Breast epithelium (tissue), 4 donors: ENCODE measurements around the gene COL5A1. TPM values are rescaled to one million over a fixed set of nuclear protein-coding genes. Genes with fewer than 3 reads are reported as not detected.

Experiments used
- DNase-seq, 2 donors: peaks; one replicate each; pipeline ENCODE4 v3.0.0-alpha.2; 2019; ENCODE audit warnings: low spot score in 2 of 2
- H3K27ac ChIP-seq, 2 donors: fragments of 200-600 bp; sonication (generic) in 1 of 2; one replicate each; pipeline ENCODE4 v1.5.1; 2016 to 2019; ENCODE audit warnings: mild to moderate bottlenecking in 1 of 2
- H3K27me3 ChIP-seq, 2 donors: fragments of 200-600 bp; sonication (generic) in 1 of 2; one replicate each; pipeline versions ENCODE4 v1.5.1 to v1.6.0; 2017 to 2019; ENCODE audit warnings: control low read depth in 1 of 2, mild to moderate bottlenecking in 1 of 2
- H3K36me3 ChIP-seq: fragments of 200-600 bp; one replicate; pipeline ENCODE4 v1.5.1; 2019
- H3K4me1 ChIP-seq, 2 donors: fragments of 200-600 bp; sonication (generic); one replicate each; pipeline ENCODE4 v1.5.1; 2016 to 2019; ENCODE audit warnings: control low read depth in 1 of 2
- H3K4me3 ChIP-seq, 3 donors: fragments of 200-600 bp; sonication (generic); 1 replicate in 2 of 3; 2 replicates in 1 of 3; pipeline ENCODE4 v1.5.1; 2016 to 2019; ENCODE audit warnings: mild to moderate bottlenecking in 3 of 3, moderate library complexity in 2 of 3
- H3K9me3 ChIP-seq, 2 donors: fragments of 200-600 bp; sonication (generic) in 1 of 2; one replicate each; pipeline ENCODE4 v1.5.1; 2016 to 2019; ENCODE audit warnings: control low read depth in 1 of 2
- POLR2A ChIP-seq: fragments of 450-650 bp; IDR thresholded peaks from one replicate; pipeline ENCODE4 v1.6.1; 2016; ENCODE audit warnings: antibody characterized with exemption, mild to moderate bottlenecking, moderate library complexity
- POLR2AphosphoS5 ChIP-seq, 3 donors: sonication (generic); formaldehyde crosslinking; IDR thresholded peaks; one replicate each; pipeline ENCODE4 v1.6.1; 2017; ENCODE audit warnings: antibody characterized with exemption in 3 of 3
- intact Hi-C: fragments of 100-400 bp; cut with DNase I; formaldehyde crosslinking; loops from one replicate; pipeline ENCODE4 v1.15.1; 2023; ENCODE audit warnings: low total_unique reads
- total RNA-seq, 3 donors: library from RNA; depleted of rRNA; stranded (reverse); fragments of >200 nt; gene quantifications; one replicate each; pipeline ENCODE4 v1.1.0, GENCODE V29; 2016
- TF ChIP-seq, protein P1 (sequence below), 3 donors: fragments of 450-650 bp; IDR thresholded peaks; one replicate each; pipeline ENCODE4 v1.5.1; 2016 to 2017; ENCODE audit warnings: antibody characterized with exemption in 3 of 3, mild to moderate bottlenecking in 3 of 3, moderate library complexity in 3 of 3

Gene COL5A1
- total RNA-seq, 3 donors from 2014 or later, result 12.1 to 17.0 (median 15.4) TPM

DNA sequence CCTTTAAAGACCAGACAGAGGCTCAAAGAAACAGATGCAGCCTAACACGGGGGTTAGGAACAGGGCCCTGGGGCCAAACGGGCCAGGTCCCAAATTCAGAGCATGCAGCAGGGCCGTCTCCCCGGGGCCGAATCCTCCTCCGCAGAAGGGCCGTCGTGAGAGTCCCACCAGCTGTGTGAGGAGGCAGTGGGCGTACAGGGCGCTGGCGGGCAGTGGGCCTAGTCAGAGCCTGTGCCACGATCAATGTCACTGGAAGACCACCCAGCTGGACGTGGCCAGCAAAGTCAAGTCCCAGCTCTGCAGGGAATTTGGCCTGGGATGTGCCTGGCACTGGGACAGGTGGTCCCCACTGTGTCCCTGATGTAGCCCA lies 223.2 kb downstream of the COL5A1 start:
- Histone ChIP-seq H3K4me1 (no peaks in the 10 kb centered on the region), H3K27me3 (no peaks in the 10 kb centered on the region), H3K27ac (peak overlapping the region; percentile 79 to 84), H3K36me3 (no peaks in the 10 kb centered on the region), H3K4me3 (no peak overlapping the region), H3K9me3 (no peaks in the 10 kb centered on the region)
- TF ChIP-seq POLR2A (no peak), POLR2AphosphoS5 (IDR thresholded peaks at IDR 0.05) (no peak)
- TF ChIP-seq, protein P1, sequence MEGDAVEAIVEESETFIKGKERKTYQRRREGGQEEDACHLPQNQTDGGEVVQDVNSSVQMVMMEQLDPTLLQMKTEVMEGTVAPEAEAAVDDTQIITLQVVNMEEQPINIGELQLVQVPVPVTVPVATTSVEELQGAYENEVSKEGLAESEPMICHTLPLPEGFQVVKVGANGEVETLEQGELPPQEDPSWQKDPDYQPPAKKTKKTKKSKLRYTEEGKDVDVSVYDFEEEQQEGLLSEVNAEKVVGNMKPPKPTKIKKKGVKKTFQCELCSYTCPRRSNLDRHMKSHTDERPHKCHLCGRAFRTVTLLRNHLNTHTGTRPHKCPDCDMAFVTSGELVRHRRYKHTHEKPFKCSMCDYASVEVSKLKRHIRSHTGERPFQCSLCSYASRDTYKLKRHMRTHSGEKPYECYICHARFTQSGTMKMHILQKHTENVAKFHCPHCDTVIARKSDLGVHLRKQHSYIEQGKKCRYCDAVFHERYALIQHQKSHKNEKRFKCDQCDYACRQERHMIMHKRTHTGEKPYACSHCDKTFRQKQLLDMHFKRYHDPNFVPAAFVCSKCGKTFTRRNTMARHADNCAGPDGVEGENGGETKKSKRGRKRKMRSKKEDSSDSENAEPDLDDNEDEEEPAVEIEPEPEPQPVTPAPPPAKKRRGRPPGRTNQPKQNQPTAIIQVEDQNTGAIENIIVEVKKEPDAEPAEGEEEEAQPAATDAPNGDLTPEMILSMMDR (IDR thresholded peaks at IDR 0.05), result no peak
- intact Hi-C loops, result no loop called here
- DNase-seq, result no peak

DNA sequence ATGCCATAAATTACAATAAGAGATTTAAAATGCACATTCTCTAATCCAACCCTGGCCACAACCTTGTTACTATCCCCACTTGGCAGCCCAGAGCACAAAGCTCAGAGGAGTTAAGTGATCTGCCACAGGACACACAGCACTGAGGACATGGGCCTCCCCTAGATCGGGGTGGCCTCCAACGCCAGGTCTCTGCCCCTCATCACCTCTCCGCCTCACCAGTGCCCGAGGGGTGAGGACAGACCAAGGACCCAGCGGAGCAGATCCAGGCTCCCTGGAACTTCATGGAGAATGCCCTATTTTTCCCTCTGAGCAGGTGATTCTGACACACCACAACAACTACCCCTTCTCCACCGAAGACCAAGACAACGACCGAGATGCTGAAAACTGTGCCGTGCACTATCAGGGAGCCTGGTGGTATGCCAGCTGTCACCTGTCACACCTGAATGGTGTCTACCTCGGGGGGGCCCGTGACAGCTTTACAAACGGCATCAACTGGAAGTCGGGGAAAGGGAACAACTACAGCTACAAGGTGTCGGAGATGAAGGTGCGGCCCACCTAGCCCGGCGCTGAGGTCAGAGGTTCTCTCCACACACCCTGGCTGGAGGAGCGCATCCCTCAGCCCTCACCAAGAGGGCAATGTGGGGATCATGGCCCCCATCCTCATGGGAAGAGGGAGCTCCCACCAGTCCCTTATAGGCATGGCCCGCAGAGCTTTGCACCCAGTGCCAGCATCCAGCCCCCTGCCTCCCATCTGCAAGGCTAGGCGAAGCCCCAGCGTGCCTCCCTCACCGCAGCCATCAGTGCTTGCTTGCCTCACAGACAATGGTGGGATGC lies 226.5 kb downstream of the COL5A1 start:
- H3K4me3 ChIP-seq, result no peak overlapping the region
- no peaks in the 10 kb centered on the region for H3K27me3 ChIP-seq
- H3K4me1 ChIP-seq, result no peaks in the 10 kb centered on the region
- intact Hi-C loops, result no loop called here
- no peaks in the 10 kb centered on the region for H3K9me3 ChIP-seq
- H3K36me3 ChIP-seq, result no peaks in the 10 kb centered on the region
- TF ChIP-seq POLR2A (no peak), POLR2AphosphoS5 (IDR thresholded peaks at IDR 0.05) (no peak)
- TF ChIP-seq, protein P1 (IDR thresholded peaks at IDR 0.05), result no peak
- peak in 1 of 2 donors; percentile 47 for DNase-seq
- no peak overlapping the region for H3K27ac ChIP-seq

DNA sequence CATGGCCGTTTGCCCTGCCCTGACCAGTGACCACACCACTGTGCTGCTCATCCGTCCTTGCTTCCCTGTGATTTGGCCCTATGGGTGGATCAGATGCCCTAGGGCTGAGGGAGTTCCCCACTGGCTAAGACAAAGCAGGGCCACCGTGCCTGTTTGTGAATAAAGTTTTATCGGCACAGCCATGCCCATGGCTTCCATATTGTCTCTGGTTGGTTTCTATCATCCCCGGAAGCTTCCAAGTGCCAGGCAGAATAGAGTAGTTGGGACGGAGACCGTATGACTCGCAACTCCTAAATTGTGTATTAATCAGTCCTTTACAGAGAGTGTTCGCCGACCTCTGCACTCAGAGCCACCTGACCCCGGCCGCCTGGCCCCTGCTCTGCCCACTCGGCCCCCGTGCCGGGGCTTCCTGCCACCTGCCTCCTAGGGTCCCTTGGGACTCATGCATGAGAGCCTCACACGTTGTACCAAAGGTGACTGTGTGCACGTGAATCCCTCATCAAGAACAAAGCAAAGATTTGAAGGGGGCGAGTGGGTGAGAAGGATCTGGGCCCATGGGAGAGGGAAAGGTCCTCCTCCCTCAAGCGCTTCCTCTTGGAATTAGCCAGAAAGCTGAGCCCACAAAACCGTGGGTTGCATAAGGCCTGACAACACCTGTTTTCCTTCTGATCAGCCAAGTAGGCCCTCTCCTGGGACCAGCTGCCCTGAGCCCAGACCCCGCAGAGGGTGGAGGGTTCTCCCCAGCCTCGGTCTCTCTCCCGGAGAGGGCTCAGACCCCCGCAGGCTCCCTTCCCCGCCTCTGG lies 227.3 kb downstream of the COL5A1 start:
- intact Hi-C loops, result no loop called here
- H3K36me3 ChIP-seq, result no peaks in the 10 kb centered on the region
- peak in 1 of 2 donors; percentile 45 for DNase-seq
- no peaks in the 10 kb centered on the region for H3K27me3 ChIP-seq
- no peak overlapping the region for H3K4me3 ChIP-seq
- TF ChIP-seq POLR2A, result no peak
- no peak for TF ChIP-seq POLR2AphosphoS5 (IDR thresholded peaks at IDR 0.05)
- TF ChIP-seq, protein P1 (IDR thresholded peaks at IDR 0.05), result no peak
- H3K27ac ChIP-seq, result no peak overlapping the region
- no peaks in the 10 kb centered on the region for H3K4me1 ChIP-seq
- no peaks in the 10 kb centered on the region for H3K9me3 ChIP-seq

DNA sequence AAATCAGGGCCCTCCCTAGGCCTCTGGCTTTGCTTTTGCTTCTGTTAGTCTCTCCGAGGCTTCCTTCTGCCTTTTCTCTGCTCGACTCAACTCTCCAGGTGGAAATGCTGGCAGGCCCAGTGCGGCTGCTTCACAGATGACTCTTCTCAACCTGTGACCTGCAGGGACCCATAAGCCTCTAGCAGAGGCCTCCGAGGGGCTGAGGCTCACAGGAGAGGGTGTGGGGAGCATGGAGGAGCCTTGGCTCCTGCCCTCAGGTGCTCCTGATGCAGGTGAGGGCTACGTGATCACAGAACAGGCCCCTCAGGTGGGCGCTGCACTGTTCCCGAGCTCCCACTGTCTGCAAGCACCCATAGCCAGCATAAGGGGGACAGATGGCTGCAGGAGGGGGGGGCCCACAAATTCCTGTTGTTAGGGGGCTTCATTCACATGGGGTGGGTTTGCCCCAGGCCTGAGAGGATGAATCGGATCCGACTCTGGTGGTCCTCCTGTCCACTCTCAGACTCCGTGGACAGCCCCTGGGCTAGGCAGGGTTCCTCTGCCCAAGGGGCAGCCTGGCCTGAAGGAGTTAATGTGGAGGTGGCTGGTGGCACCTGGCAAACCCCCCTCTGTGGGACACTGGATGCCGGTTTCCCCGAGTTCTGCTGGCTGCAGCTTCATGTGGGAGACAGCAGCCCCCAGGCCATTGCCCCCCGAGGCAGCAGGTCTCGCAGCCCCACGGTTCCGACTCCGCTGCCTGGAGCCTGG lies 228.1 kb downstream of the COL5A1 start:
- no peak for DNase-seq
- Histone ChIP-seq H3K27me3 (no peaks in the 10 kb centered on the region), H3K27ac (no peak overlapping the region), H3K4me1 (no peaks in the 10 kb centered on the region), H3K4me3 (no peak overlapping the region), H3K9me3 (no peaks in the 10 kb centered on the region), H3K36me3 (no peaks in the 10 kb centered on the region)
- TF ChIP-seq, protein P1 (IDR thresholded peaks at IDR 0.05), result no peak
- no peak for TF ChIP-seq POLR2A
- TF ChIP-seq POLR2AphosphoS5 (IDR thresholded peaks at IDR 0.05), result no peak
- intact Hi-C loops, result no loop called here
